ENCODE measurements around the gene URB2. TPM values are rescaled to one million over a fixed set of nuclear protein-coding genes. Genes with fewer than 3 reads are reported as not detected.

The URB2 gene
- total RNA-seq, 1 experiment from 2014 or later: 24.6 TPM

- Mint-ChIP-seq H3K4me1 (peaks cover 32% of the 10 kb centered on the region), H3K36me3 (peaks cover 5% of the 10 kb centered on the region), H3K4me3 (peak overlapping the region; percentile 91), H3K27ac (peak overlapping the region; percentile 78), H3K9me3 (no peaks in the 10 kb centered on the region), H3K27me3 (ENCODE audit: low read depth) (no peaks in the 10 kb centered on the region)
- TF ChIP-seq USF1 (CRISPR knock-in tag; IDR thresholded peaks at IDR 0.05) (no peak), RELA (CRISPR knock-in tag; IDR thresholded peaks at IDR 0.05; ENCODE audit: borderline replicate concordance) (no peak), NFATC4 (CRISPR knock-in tag; IDR thresholded peaks at IDR 0.05) (no peak), ZMAT4 (CRISPR knock-in tag; IDR thresholded peaks at IDR 0.05) (no peak), ZBTB43 (CRISPR knock-in tag; IDR thresholded peaks at IDR 0.05) (no peak), MLX (CRISPR knock-in tag; IDR thresholded peaks at IDR 0.05) (no peak), ZNF219 (CRISPR knock-in tag; IDR thresholded peaks at IDR 0.05; ENCODE audit: borderline replicate concordance) (no peak), ZNF138 (CRISPR knock-in tag; conservative IDR thresholded peaks at IDR 0.05) (no peak), CTCF (IDR thresholded peaks at IDR 0.05) (no peak), SMAD3 (CRISPR knock-in tag; IDR thresholded peaks at IDR 0.05; ENCODE audit: borderline replicate concordance) (no peak), CREM (CRISPR knock-in tag; IDR thresholded peaks at IDR 0.05) (no peak), TEAD1 (CRISPR knock-in tag; IDR thresholded peaks at IDR 0.05) (no peak), ZBTB21 (CRISPR knock-in tag; IDR thresholded peaks at IDR 0.05; ENCODE audit: borderline replicate concordance) (no peak), NR3C1 (CRISPR knock-in tag; conservative IDR thresholded peaks at IDR 0.05; ENCODE audit: low read depth) (no peak), E2F1 (CRISPR knock-in tag; IDR thresholded peaks at IDR 0.05) (no peak), ZSCAN18 (CRISPR knock-in tag; IDR thresholded peaks at IDR 0.05) (no peak), FOXJ3 (CRISPR knock-in tag; IDR thresholded peaks at IDR 0.05; ENCODE audit: borderline replicate concordance) (no peak), FOXP1 (CRISPR knock-in tag; IDR thresholded peaks at IDR 0.05; ENCODE audit: borderline replicate concordance) (no peak), STAT6 (CRISPR knock-in tag; conservative IDR thresholded peaks at IDR 0.05; ENCODE audit: low read depth) (no peak)
- no peak for ATAC-seq
- ChIA-PET POLR2A (interaction anchor here (0.7 kb wide), 1 partner anchor 66 kb away, joined by 3 read pairs; the partner anchor contains the start of gene ABCB10), CTCF (interaction anchor here (0.8 to 1.7 kb wide), 2 partner anchors 36 to 66 kb away, joined by 3 to 8 read pairs; partner anchors contain the start of gene ABCB10)
- DNase-seq (ENCODE audit: low spot score): no peak
Measured at GRCh38 chr1:229624521-229625070, 1.5 kb upstream of the URB2 start.

Measured in WTC11 (cell line).